ENCODE measurements around the gene COL18A1.
"Not testable (repeated sequence)": the region's sequence is repeated elsewhere in the genome, so short reads cannot be mapped to it uniquely, and the experiment has no call there.

COL18A1 gene

DNA sequence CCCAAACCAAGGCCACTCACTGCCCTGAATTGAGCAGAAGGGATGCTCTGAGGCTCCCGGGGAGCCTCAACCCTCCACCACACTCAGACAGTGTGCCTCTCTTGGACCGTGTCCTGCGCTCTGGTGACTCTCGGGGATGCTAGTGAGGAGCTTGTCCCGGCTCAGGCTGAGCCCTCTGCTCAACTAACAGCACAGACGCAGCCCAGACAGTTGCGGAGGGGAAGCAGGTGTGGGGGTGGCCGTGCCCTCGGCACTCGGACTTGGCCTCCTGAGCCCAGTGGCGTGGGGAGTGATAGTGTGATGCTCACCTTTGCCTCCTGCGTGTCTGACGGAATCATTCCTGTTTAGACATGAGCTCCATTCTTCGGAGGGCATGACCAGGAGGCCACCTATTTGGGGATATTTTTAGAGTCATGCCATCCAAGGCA, 152.7 kb downstream of the COL18A1 start:
- Mint-ChIP-seq H3K27ac (no peak overlapping the region), H3K4me3 (no peak overlapping the region), H3K9me3 (no peaks in the 10 kb centered on the region), H3K36me3 (no peaks in the 10 kb centered on the region), H3K4me1 (peaks cover 11% of the 10 kb centered on the region), H3K27me3 (peaks cover 59% of the 10 kb centered on the region)
- no peak for DNase-seq
- CTCF ChIA-PET, result no interaction called here

DNA sequence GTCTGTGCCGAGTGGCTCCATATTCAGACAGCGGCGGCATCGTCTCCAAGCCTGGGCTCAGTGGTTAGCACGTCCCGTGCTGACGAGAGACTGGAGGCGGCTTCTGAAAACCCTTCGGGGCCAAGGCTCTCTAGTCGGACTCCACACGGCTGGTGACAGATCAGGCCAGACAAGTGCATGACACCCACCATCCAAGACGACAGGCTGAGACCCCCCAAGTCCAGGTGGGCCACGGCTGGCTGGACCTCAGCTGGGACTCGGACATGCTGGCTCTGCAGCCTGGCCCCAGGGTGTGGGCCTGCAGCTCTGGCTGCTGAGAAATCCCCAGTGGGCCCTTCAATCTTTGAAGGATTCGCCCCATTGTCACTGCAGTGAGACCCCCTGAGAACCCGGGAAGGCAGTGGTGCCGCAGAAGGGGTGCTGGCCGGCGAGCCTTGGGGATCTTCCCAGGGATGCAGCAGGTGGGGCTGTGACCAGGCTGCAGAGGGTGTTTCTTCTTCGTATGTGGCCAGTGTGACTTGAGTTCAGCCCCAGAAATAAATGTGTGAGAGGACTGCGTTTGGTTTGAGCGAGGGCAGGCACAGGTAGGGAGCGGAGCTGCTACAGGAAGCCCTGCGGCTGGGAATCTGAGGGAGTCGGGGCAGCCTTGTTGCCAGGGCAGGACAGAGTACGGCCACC, 153.2 kb downstream of the COL18A1 start:
- no peaks in the 10 kb centered on the region for H3K36me3 Mint-ChIP-seq
- peaks cover 6% of the 10 kb centered on the region for H3K4me1 Mint-ChIP-seq
- H3K9me3 Mint-ChIP-seq, result no peaks in the 10 kb centered on the region
- H3K27ac Mint-ChIP-seq, result no peak overlapping the region
- H3K27me3 Mint-ChIP-seq, result peaks cover 64% of the 10 kb centered on the region
- CTCF ChIA-PET, result no interaction called here
- peak; percentile 8 for DNase-seq
- no peak overlapping the region for H3K4me3 Mint-ChIP-seq

GRCh38 chr21:45559216-45560105, 154.5 kb downstream of the COL18A1 start:
- CTCF ChIA-PET, result no interaction called here
- Mint-ChIP-seq H3K4me3 (no peak overlapping the region), H3K9me3 (no peaks in the 10 kb centered on the region)

DNA sequence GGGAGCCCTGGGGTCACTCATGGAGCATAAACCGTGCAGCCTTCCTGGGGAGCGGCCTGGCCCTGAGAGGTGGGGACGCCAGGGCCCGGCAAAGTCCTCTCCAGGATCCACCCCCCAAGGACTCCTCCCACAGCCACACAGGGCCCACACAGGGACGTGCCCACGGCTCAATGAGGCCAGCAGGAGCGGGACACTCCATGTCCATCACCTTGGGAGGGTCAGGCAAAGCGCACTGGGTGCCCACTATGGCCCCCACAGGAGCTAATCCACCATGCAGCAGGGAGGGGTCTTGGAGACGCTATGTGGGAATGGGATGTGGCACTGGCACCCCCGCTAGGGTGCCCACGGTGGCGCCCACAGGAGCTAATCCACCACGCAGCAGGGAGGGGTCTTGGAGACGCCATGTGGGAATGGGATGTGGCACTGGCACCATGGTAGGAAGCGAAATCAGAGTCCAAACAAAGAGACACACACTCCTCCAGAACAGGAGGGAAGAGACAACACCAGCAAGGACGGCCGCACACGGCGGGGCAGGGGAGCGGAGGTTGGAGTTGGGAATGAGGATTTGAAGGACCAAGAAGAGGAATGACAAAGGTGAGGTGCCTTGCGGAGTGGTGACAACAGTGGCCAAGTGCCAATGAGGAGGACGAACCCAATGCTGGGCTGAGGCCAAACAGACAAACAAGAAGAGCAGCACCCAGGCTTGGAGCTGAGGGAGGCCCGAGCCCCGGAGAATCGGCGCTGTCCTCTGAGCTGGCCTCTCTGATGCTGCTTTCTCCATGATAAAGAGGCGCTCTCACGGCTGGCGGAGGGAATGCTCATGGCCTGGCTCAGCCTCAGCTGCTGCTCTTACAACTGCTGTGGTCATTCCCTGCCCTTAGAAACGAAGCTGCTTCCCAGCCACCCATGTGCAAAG, 155.4 kb downstream of the COL18A1 start:
- H3K9me3 Mint-ChIP-seq, result no peaks in the 10 kb centered on the region
- DNase-seq, result no peak
- CTCF ChIA-PET, result no interaction called here
- H3K4me1 Mint-ChIP-seq, result no peaks in the 10 kb centered on the region
- H3K27me3 Mint-ChIP-seq, result peaks cover 76% of the 10 kb centered on the region
- H3K36me3 Mint-ChIP-seq, result no peaks in the 10 kb centered on the region
- no peak overlapping the region for H3K27ac Mint-ChIP-seq
- no peak overlapping the region for H3K4me3 Mint-ChIP-seq

More at GRCh38 chr21:45559216-45560105, 154.5 kb downstream of the COL18A1 start:
- H3K27ac Mint-ChIP-seq, result no peak overlapping the region
- H3K36me3 Mint-ChIP-seq, result no peaks in the 10 kb centered on the region
- H3K4me1 Mint-ChIP-seq, result peaks cover 4% of the 10 kb centered on the region
- peak; percentile 6 for DNase-seq
- peaks cover 71% of the 10 kb centered on the region for H3K27me3 Mint-ChIP-seq

DNA sequence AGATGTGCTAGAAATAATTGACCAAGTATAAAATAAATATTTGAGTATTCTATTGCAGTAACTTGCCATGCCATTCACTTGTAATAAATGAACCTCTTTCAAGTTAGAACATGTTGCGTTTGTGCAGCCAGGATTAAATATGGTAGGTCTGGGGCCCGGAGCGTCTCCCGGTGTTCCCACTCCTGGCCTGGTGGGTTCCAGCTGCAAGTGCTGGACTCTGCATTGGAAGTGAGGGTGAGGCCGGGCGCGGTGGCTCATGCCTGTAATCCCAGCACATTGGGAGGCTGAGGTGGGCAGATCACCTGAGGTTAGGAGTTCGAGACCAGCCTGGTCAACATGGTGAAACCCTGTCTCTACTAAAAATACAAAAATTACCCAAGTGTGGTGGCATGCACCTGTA, 156.3 kb downstream of the COL18A1 start:
- DNase-seq, H3K27ac Mint-ChIP-seq, H3K4me3 Mint-ChIP-seq, H3K36me3 Mint-ChIP-seq, CTCF ChIA-PET, H3K9me3 Mint-ChIP-seq, H3K4me1 Mint-ChIP-seq: not testable (repeated sequence)
- peaks cover 73% of the 10 kb centered on the region for H3K27me3 Mint-ChIP-seq

DNA sequence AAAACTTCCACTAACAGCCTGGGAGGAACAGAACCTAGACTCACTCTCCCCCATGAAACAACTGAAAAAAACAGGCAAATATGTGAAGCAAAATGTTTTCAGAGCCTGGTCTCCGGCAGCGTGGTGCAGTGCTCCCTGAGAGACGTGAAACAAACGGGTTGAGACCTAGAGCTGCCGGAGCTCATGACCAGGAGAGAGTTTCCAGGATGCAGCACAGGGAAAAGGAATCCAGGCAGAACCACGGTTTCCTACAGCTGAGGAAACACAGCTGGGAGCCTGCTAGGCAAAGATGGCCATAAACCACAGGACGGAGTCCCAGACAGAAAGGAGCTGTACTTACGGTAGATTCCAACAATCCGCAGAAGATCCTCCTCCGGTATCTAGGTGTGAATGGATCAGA, 157.4 kb downstream of the COL18A1 start:
- H3K27me3 Mint-ChIP-seq, result peaks cover 62% of the 10 kb centered on the region
- no peaks in the 10 kb centered on the region for H3K4me1 Mint-ChIP-seq
- no peaks in the 10 kb centered on the region for H3K36me3 Mint-ChIP-seq
- no peak overlapping the region for H3K4me3 Mint-ChIP-seq
- no peak overlapping the region for H3K27ac Mint-ChIP-seq
- no peaks in the 10 kb centered on the region for H3K9me3 Mint-ChIP-seq
- DNase-seq, result no peak
- CTCF ChIA-PET, result interaction anchor here (1.5 kb wide), 1 partner anchor 10 kb away, joined by 3 read pairs; no protein-coding TSS in a partner anchor

GRCh38 chr21:45562965-45563364, 158.0 kb downstream of the COL18A1 start:
- Mint-ChIP-seq H3K4me3 (no peak overlapping the region), H3K36me3 (no peaks in the 10 kb centered on the region), H3K9me3 (no peaks in the 10 kb centered on the region), H3K27ac (no peak overlapping the region), H3K4me1 (no peaks in the 10 kb centered on the region), H3K27me3 (peaks cover 60% of the 10 kb centered on the region)
- no peak for DNase-seq
- CTCF ChIA-PET, result interaction anchor here (1.5 kb wide), 1 partner anchor 10 kb away, joined by 3 read pairs; no protein-coding TSS in a partner anchor
